ENCODE results near the gene HACD3.
"Not testable (repeated sequence)": the region's sequence is repeated elsewhere in the genome, so short reads cannot be mapped to it uniquely, and the experiment has no call there.

HACD3 gene

GRCh38 chr15:65603559-65603958, 73.3 kb downstream of the HACD3 start:
- no peak for DNase-seq (ENCODE audit: low read depth)

- peak; percentile 79 for DNase-seq (ENCODE audit: low read depth)
These were observed 80.8 kb downstream of the HACD3 start, which contains the start of gene INTS14 for GRCh38 chr15:65610871-65611718. Gene INTS14, minus strand, starts transcription at chr15:65611131. Its CDS starts 3,751 bp downstream, at chr15:65607380.

GRCh38 chr15:65611888-65612615, 81.8 kb downstream of the HACD3 start:
- DNase-seq (ENCODE audit: low read depth): no peak

- DNase-seq (ENCODE audit: low read depth): no peak
These were observed 82.3 kb downstream of the HACD3 start for GRCh38 chr15:65612616-65612946.

- DNase-seq (ENCODE audit: low read depth): no peak
These were observed 82.9 kb downstream of the HACD3 start for GRCh38 chr15:65612949-65613744.

GRCh38 chr15:65615887-65616286, 85.6 kb downstream of the HACD3 start:
- not testable (repeated sequence) for DNase-seq (ENCODE audit: low read depth)

GRCh38 chr15:65618560-65619109, 88.4 kb downstream of the HACD3 start:
- DNase-seq (ENCODE audit: low read depth): no peak

- no peak for DNase-seq (ENCODE audit: low read depth)
These were observed 89.5 kb downstream of the HACD3 start for GRCh38 chr15:65619626-65620290.

GRCh38 chr15:65620833-65621232, 90.6 kb downstream of the HACD3 start:
- DNase-seq (ENCODE audit: low read depth): no peak

GRCh38 chr15:65621638-65622037, 91.4 kb downstream of the HACD3 start, which contains the start of gene SLC24A1:
Gene SLC24A1, plus strand, starts transcription at chr15:65621938. Its CDS starts 2,143 bp downstream, at chr15:65624081.
- no peak for DNase-seq (ENCODE audit: low read depth)

GRCh38 chr15:65623103-65623502, 92.8 kb downstream of the HACD3 start:
- no peak for DNase-seq (ENCODE audit: low read depth)

GRCh38 chr15:65626856-65627255, 96.6 kb downstream of the HACD3 start:
- no peak for DNase-seq (ENCODE audit: low read depth)
